HL-60 (cell line): ENCODE measurements around the gene SLC39A2.
A peak's percentile ranks its signal among the peaks of the same experiment; 100 is the strongest.

ENCODE experiments used
- DNase-seq, 2 experiments: peaks; one replicate each; pipeline ENCODE4 v3.0.0-alpha.2; 2010 to 2020; ENCODE audit warnings: low read depth in 1 of 2, low spot score in 1 of 2
- H3K27ac ChIP-seq: fragments of 250-450 bp; sonication (Bioruptor Pico); replicated peaks from 2 replicates; pipeline ENCODE4 v1.5.1; 2020; ENCODE audit warnings: mild to moderate bottlenecking, moderate library complexity
- H3K27me3 ChIP-seq: fragments of 250-450 bp; sonication (Bioruptor Pico); 2 replicates; pipeline ENCODE4 v1.5.1; 2021; ENCODE audit warnings: mild to moderate bottlenecking, moderate library complexity; ENCODE audit not compliant: insufficient read depth, poor library complexity, severe bottlenecking
- H3K4me3 ChIP-seq: replicated peaks from 2 replicates; pipeline ENCODE4 v1.5.1; 2011; ENCODE audit warnings: mild to moderate bottlenecking, control low read depth, low read length; ENCODE audit not compliant: insufficient read depth
- GABPA ChIP-seq: IDR thresholded peaks from 2 replicates; pipeline ENCODE4 v1.6.1; 2012; ENCODE audit warnings: low read depth
- POLR2AphosphoS5 ChIP-seq: IDR thresholded peaks from 2 replicates; pipeline ENCODE4 v1.6.1; 2012; ENCODE audit warnings: low read depth
- SPI1 ChIP-seq: IDR thresholded peaks from 2 replicates; pipeline ENCODE4 v1.6.1; 2012; ENCODE audit warnings: low read depth, mild to moderate bottlenecking, borderline replicate concordance
- TF ChIP-seq, protein P1 (sequence below): IDR thresholded peaks from one replicate; pipeline ENCODE4 v1.5.1; 2011; ENCODE audit warnings: low read length, control low read depth, inconsistent platforms; ENCODE audit not compliant: insufficient read depth
- TF ChIP-seq, protein P2 (sequence below): IDR thresholded peaks from 2 replicates; pipeline ENCODE4 v1.6.1; 2012; ENCODE audit warnings: low read depth; ENCODE audit not compliant: insufficient replicate concordance

SLC39A2 gene

DNA sequence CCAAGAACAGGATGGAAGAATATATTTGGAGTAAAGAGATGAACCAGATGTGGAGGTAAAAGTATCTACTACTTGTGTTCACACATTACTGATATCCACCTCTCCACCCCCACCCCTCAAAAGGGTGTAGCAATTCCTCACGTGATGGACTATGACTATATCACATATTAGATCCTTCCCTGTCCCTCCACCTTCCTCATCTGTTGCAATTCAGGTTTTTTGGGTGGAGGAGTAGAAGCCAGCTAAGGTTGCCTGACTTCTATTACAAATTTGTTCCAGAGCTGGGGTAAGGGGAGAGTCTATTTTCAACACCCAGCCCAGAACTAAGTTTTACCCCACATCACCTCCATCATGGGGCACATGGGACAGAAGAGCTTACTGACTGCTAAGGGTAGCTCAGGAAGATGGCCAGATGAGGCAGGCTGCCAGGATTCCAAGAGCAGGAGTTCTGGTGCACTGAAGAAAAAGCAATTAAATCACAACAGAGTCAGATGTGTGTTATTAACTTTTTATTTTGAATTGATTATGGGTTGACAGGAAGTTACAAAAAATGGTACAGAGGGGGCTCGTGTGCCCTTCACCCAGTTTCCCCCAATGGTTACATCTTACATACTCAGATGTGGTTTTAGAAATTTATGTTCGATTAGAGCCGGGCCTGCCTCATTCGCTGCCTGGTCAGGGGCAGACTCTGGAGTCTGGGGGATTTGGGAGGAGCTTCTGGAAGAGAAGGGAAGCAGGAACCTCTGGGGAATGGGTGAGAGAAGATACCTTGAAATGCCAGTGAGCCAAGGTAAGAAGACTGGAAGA is 33.4 kb downstream of the SLC39A2 start:
- peak; percentile 54 to 84 for DNase-seq

DNA sequence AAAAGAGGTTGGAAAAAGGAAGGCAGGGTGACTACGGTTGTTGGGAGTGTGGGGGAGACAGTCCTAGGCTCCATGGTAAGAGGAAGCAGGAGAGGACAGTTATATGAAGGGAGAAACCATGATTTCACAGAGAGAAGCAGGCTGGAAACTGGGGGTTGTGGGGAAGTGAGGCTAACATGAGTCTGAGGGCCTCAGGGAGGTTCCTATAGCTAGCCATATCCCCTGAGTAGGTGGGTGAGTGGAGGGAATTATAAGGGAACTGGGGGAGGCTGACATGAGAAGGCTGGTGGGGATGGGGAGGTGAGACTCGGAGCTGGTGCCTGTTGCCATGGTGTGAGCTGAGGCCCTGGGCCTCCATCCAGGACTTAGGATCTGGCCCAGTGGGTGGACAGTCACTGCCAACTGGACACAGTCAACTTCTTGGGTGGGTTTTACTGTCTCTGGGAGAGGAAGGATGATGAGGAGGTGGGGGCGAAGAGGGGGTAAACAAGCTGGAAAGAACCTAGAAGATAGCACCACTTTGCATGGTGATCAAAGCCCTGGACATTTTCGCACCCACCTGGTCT is 34.1 kb downstream of the SLC39A2 start:
- H3K27me3 ChIP-seq: no peaks in the 10 kb centered on the region

More for the DNA sequence above, 33.4 kb downstream of the SLC39A2 start:
- Histone ChIP-seq H3K4me3 (no peak overlapping the region), H3K27me3 (no peaks in the 10 kb centered on the region), H3K27ac (no peak overlapping the region)
- TF ChIP-seq, protein P1, sequence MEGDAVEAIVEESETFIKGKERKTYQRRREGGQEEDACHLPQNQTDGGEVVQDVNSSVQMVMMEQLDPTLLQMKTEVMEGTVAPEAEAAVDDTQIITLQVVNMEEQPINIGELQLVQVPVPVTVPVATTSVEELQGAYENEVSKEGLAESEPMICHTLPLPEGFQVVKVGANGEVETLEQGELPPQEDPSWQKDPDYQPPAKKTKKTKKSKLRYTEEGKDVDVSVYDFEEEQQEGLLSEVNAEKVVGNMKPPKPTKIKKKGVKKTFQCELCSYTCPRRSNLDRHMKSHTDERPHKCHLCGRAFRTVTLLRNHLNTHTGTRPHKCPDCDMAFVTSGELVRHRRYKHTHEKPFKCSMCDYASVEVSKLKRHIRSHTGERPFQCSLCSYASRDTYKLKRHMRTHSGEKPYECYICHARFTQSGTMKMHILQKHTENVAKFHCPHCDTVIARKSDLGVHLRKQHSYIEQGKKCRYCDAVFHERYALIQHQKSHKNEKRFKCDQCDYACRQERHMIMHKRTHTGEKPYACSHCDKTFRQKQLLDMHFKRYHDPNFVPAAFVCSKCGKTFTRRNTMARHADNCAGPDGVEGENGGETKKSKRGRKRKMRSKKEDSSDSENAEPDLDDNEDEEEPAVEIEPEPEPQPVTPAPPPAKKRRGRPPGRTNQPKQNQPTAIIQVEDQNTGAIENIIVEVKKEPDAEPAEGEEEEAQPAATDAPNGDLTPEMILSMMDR: no peak
- no peak for TF ChIP-seq SPI1
- TF ChIP-seq, protein P2, sequence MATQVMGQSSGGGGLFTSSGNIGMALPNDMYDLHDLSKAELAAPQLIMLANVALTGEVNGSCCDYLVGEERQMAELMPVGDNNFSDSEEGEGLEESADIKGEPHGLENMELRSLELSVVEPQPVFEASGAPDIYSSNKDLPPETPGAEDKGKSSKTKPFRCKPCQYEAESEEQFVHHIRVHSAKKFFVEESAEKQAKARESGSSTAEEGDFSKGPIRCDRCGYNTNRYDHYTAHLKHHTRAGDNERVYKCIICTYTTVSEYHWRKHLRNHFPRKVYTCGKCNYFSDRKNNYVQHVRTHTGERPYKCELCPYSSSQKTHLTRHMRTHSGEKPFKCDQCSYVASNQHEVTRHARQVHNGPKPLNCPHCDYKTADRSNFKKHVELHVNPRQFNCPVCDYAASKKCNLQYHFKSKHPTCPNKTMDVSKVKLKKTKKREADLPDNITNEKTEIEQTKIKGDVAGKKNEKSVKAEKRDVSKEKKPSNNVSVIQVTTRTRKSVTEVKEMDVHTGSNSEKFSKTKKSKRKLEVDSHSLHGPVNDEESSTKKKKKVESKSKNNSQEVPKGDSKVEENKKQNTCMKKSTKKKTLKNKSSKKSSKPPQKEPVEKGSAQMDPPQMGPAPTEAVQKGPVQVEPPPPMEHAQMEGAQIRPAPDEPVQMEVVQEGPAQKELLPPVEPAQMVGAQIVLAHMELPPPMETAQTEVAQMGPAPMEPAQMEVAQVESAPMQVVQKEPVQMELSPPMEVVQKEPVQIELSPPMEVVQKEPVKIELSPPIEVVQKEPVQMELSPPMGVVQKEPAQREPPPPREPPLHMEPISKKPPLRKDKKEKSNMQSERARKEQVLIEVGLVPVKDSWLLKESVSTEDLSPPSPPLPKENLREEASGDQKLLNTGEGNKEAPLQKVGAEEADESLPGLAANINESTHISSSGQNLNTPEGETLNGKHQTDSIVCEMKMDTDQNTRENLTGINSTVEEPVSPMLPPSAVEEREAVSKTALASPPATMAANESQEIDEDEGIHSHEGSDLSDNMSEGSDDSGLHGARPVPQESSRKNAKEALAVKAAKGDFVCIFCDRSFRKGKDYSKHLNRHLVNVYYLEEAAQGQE: no peak
- TF ChIP-seq POLR2AphosphoS5: no peak
- TF ChIP-seq GABPA: no peak

DNA sequence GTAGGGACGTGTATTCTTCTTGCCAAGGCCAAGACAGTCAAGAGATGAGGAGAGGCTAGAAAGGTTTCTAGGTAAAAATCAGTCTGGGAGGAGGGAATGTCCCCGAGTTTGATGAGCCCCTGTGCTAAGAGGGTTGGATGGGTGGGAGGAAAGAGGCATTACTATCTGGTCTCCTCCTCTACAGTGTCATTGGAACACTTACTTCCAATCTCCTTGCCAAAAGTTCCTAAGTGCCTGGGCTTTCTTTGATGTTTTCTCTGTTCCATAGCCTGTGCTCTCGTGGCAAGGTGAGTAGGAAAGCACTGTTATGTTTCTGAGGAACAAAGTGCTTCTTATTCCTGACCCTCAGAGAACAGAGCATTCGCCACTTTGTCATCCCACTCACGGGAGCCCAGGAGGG is 35.6 kb downstream of the SLC39A2 start, which contains the start of gene RNASE13:
TSS of gene RNASE13 (minus strand) at position 101 of the 400 bp plus-strand sequence. CDS start 519 bp downstream, outside the sequence.
- Histone ChIP-seq H3K4me3 (no peak within 1 kb of the TSS), H3K27me3 (no peaks in the 10 kb centered on the region), H3K27ac (no peak within 1 kb of the TSS)
- TF ChIP-seq, protein P2: no peak
- DNase-seq: no peak

More for the DNA sequence above, 34.1 kb downstream of the SLC39A2 start:
- Histone ChIP-seq H3K27ac (no peak overlapping the region), H3K4me3 (no peak overlapping the region)
- TF ChIP-seq GABPA: no peak
- TF ChIP-seq SPI1: no peak
- TF ChIP-seq, protein P1: no peak
- no peak for TF ChIP-seq POLR2AphosphoS5
- TF ChIP-seq, protein P2: no peak
- DNase-seq: no peak
